Measurements from ENCODE around the gene IMPACT.

Gene IMPACT

DNA sequence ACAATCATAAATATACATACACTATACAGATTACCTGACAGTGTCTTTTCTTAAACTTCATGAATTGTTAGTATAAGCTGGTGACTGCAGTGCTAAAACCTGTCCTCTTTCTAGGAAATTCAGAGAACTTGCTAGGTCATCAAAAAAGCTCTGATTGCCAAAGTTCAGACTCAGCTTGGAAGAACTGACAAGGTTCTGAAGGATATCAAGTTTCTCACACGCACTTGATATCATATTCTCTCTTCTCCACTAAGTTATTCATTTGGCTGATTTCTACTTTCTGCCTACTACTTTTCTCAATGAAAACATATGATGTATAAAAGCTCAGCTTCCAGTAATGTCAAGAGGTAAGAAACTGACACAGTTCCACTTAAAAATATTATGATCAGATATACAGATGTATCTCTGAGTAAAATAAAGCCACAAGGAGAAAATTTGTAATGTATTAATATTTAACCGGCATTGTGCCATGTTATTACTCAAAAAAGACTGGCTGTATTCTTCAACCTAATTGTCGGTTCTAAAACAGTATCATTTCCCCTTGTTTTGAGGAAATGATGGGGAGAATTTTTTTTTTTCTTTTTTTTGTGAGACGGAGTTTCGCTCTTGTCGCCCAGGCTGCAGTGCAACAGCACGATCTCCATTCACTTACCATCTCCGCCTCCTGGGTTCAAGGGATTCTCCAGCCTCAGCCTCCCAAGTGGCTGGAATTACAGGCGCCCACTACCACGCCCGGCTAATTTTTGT lies 31.2 kb upstream of the IMPACT start:
- no peak for DNase-seq (ENCODE audit: low read depth)
- no peak overlapping the region for H3K4me3 ChIP-seq (ENCODE audit: control insufficient read depth, low read depth, low read length)
- TF ChIP-seq, protein P1, sequence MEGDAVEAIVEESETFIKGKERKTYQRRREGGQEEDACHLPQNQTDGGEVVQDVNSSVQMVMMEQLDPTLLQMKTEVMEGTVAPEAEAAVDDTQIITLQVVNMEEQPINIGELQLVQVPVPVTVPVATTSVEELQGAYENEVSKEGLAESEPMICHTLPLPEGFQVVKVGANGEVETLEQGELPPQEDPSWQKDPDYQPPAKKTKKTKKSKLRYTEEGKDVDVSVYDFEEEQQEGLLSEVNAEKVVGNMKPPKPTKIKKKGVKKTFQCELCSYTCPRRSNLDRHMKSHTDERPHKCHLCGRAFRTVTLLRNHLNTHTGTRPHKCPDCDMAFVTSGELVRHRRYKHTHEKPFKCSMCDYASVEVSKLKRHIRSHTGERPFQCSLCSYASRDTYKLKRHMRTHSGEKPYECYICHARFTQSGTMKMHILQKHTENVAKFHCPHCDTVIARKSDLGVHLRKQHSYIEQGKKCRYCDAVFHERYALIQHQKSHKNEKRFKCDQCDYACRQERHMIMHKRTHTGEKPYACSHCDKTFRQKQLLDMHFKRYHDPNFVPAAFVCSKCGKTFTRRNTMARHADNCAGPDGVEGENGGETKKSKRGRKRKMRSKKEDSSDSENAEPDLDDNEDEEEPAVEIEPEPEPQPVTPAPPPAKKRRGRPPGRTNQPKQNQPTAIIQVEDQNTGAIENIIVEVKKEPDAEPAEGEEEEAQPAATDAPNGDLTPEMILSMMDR (IDR thresholded peaks at IDR 0.05; ENCODE audit: control insufficient read depth, insufficient read depth, low read depth, low read length, missing control alignments): no peak

DNA sequence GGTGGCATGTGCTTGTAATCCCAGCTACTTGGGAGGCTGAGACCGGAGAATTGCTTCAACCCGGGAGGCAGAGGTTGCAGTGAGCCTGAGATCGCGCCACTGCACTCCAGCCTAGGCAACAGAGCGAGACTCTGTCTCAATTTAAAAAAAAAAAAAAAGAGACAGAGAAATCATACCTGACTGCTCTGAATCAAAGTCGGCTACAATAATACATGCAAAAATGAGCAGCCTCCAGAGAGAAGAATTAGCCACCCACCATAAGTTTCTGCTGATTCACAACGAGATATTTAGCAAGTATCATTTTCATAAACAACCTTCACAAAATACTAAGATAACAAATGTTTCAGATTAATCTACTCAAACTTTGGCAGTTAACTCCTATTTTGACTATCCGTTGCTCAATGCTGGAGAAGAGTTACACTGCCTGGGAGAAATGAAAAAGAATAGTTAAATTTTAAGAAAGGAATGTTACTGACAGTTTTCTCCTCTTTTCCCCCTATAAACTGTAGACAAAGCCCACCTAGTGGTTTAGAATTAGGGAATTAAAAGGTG lies 30.3 kb upstream of the IMPACT start:
- TF ChIP-seq, protein P1 (IDR thresholded peaks at IDR 0.05; ENCODE audit: control insufficient read depth, insufficient read depth, low read depth, low read length, missing control alignments): no peak
- H3K4me3 ChIP-seq (ENCODE audit: control insufficient read depth, low read depth, low read length): peak overlapping the region; percentile 73
- no peak for DNase-seq (ENCODE audit: low read depth)

DNA sequence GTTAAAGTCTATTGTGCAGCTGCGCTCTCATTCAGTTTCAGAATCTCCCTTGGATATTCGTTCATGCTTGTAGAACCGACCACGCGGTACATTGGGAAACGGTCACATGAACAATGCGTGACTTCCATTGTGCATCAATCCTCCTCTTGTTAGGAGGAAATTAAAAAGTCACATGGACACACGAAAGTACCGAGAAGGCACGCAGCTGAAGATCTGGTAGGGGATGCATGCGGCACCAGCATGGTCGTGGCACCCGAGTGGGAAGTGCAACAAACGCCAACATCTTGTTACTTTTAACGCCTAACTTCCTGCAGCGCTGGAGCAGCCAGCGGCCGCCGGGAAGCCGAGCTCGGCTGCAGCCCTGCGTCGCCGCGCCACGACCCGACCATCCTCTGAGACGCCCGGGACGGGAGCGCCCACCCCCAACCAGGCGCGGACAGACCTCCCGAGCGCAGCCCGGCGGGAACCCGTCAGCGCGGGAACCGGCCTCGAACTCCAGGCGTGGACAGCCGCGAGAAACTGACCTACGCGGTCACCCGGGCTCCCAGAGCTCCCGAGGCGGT lies 29.3 kb upstream of the IMPACT start:
- TF ChIP-seq, protein P1 (IDR thresholded peaks at IDR 0.05; ENCODE audit: control insufficient read depth, insufficient read depth, low read depth, low read length, missing control alignments): no peak
- H3K4me3 ChIP-seq (ENCODE audit: control insufficient read depth, low read depth, low read length): peak overlapping the region; percentile 73
- DNase-seq (ENCODE audit: low read depth): peak; percentile 16

DNA sequence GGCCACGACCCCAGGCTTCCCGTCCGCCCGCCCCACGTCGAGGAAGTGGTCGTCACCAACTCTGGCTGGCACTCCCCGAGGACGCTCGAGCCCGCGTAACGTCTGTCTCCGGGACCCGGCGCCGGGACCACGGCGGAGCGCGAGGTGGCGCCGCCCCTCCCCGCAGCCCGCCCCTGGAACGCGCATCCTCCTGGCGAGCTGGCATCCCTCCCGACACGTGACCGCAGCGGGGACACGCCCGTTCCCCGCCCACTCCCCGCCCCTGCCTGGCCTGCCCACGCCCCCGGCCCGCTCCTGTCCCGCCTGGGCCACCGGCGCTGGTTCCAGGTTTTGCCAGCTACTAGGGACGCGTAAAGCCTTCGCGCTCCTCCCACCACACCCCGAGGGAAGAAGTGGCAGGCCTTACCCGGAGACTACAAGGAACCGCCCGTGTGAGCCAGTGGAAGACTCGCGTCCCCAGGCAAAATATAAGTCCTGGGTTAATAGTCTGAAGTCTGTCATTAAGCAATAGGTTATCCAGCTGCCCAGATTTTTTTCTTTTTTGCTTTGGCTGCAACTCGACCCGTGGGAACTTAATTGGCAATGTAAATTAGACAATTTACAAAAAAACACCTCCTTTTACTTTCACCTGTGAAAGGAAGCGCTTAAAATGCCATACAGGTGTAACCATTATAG lies 28.6 kb upstream of the IMPACT start, which contains the start of gene OSBPL1A:
OSBPL1A (minus strand) TSS at position 131 of the 675 bp plus-strand sequence. CDS start 20,291 bp downstream, outside the sequence.
- H3K4me3 ChIP-seq (ENCODE audit: control insufficient read depth, low read depth, low read length): peak within 1 kb of the TSS; percentile 73
- TF ChIP-seq, protein P1 (IDR thresholded peaks at IDR 0.05; ENCODE audit: control insufficient read depth, insufficient read depth, low read depth, low read length, missing control alignments): no peak
- DNase-seq (ENCODE audit: low read depth): peak; percentile 56

DNA sequence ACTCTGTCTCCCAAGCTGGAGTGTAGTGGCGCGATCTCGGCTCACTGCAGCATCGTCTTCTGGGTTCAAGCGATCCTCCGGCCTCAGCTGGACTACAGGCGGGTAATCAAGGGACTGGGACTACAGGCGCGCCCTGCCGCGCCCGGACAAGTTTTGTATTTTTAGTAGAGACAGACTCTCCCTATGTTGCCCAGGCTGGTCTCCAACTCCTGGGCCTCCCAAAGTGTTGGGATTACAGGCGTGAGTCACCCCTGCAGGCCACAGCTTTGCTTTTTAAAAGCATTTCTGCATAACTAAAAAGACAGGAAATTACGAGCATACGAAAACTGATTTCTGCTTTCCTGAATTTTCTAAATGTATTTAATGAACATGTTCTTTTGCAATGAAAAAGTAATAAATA lies 27.9 kb upstream of the IMPACT start:
- H3K4me3 ChIP-seq (ENCODE audit: control insufficient read depth, low read depth, low read length): peak overlapping the region; percentile 73
- TF ChIP-seq, protein P1 (IDR thresholded peaks at IDR 0.05; ENCODE audit: control insufficient read depth, insufficient read depth, low read depth, low read length, missing control alignments): no peak
- peak; percentile 20 for DNase-seq (ENCODE audit: low read depth)

DNA sequence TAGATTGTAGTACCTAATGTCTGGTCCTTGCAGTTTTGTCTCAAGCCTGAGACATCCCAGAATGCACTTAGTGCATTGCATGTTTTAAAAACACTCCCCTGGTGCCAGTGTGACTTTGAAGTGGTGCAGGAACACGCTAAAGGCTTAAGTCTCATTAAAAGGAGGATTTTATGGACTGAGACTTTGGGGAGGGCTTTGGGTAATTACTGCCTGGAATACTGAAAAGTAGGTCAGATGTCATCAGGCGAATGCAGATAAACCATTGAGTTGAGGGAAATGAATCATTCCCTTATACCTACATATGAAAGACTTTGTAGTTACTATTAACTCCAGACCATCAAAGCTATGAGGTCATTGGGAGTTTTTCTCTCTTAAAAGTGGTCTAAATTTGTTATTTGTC lies 25.9 kb upstream of the IMPACT start:
- no peak for DNase-seq (ENCODE audit: low read depth)
- TF ChIP-seq, protein P1 (IDR thresholded peaks at IDR 0.05; ENCODE audit: control insufficient read depth, insufficient read depth, low read depth, low read length, missing control alignments): no peak
- no peak overlapping the region for H3K4me3 ChIP-seq (ENCODE audit: control insufficient read depth, low read depth, low read length)
